GM23338 (cell line): Measurements from ENCODE around the gene MICAL2. TPM values are rescaled to one million over a fixed set of nuclear protein-coding genes. Genes with fewer than 3 reads are reported as not detected.

Experiments used
- ATAC-seq: fragments of 200-7000 bp; cut with Tn5 transposase; 3 replicates; pipeline ENCODE4 v1.9.1; 2020
- DNase-seq: peaks from one replicate; pipeline ENCODE4 v3.0.0-alpha.2; 2015; ENCODE audit warnings: low spot score
- H2AFZ ChIP-seq: fragments of 200-600 bp; sonication (generic); 2 replicates; pipeline ENCODE4 v1.8.0; 2016; ENCODE audit warnings: antibody characterized with exemption, mild to moderate bottlenecking, moderate library complexity
- H3F3A ChIP-seq: fragments of 200-600 bp; sonication (generic); replicated peaks from 2 replicates; pipeline ENCODE4 v1.8.0; 2017; ENCODE audit warnings: antibody characterized with exemption, mixed run types, low read depth
- H3K27ac ChIP-seq: fragments of 200-600 bp; sonication (generic); 2 replicates; pipeline ENCODE4 v1.6.1; 2016; ENCODE audit warnings: low read depth
- H3K27me3 ChIP-seq: fragments of 200-600 bp; sonication (generic); 2 replicates; pipeline ENCODE4 v1.8.0; 2016; ENCODE audit warnings: mild to moderate bottlenecking, mixed run types, moderate library complexity; ENCODE audit not compliant: insufficient read depth
- H3K36me3 ChIP-seq: fragments of 200-600 bp; sonication (generic); 2 replicates; pipeline ENCODE4 v1.8.0; 2016; ENCODE audit warnings: mild to moderate bottlenecking; ENCODE audit not compliant: insufficient read depth
- H3K4me1 ChIP-seq: fragments of 200-600 bp; sonication (generic); 2 replicates; pipeline ENCODE4 v1.8.0; 2016; ENCODE audit warnings: mild to moderate bottlenecking, moderate library complexity; ENCODE audit not compliant: insufficient read depth
- H3K4me2 ChIP-seq: fragments of 200-600 bp; sonication (generic); 2 replicates; pipeline ENCODE4 v1.7.1; 2017; ENCODE audit warnings: mixed run types
- H3K4me3 ChIP-seq: fragments of 200-600 bp; sonication (generic); 2 replicates; pipeline ENCODE4 v1.6.1; 2016; ENCODE audit warnings: mixed run types
- H3K79me2 ChIP-seq: fragments of 200-600 bp; sonication (generic); replicated peaks from 2 replicates; pipeline ENCODE4 v1.8.0; 2017; ENCODE audit warnings: mild to moderate bottlenecking; ENCODE audit not compliant: insufficient read depth
- H3K9me2 ChIP-seq: fragments of 200-600 bp; sonication (generic); 2 replicates; pipeline ENCODE4 v1.8.0; 2017; ENCODE audit not compliant: insufficient read depth
- H4K20me1 ChIP-seq: fragments of 200-600 bp; sonication (generic); replicated peaks from 2 replicates; pipeline ENCODE4 v1.8.0; 2017; ENCODE audit warnings: mild to moderate bottlenecking; ENCODE audit not compliant: insufficient read depth
- H3K27ac Mint-ChIP-seq: 2 replicates; pipeline ENCODE4 v1.8.0; 2020; ENCODE audit warnings: inconsistent platforms, mild to moderate bottlenecking, moderate library complexity, mixed read lengths
- H3K27me3 Mint-ChIP-seq: 3 replicates; pipeline ENCODE4 v1.8.0; 2022; ENCODE audit warnings: low read depth, mild to moderate bottlenecking, moderate library complexity, mixed read lengths, inconsistent platforms; ENCODE audit not compliant: insufficient read depth, poor library complexity
- H3K36me3 Mint-ChIP-seq: 3 replicates; pipeline ENCODE4 v1.8.0; 2021; ENCODE audit warnings: low read depth, mild to moderate bottlenecking, inconsistent platforms, moderate library complexity, mixed read lengths
- H3K4me1 Mint-ChIP-seq: 3 replicates; pipeline ENCODE4 v1.8.0; 2020; ENCODE audit warnings: mild to moderate bottlenecking, inconsistent platforms, mixed read lengths
- H3K4me3 Mint-ChIP-seq: 3 replicates; pipeline ENCODE4 v1.8.0; 2021; ENCODE audit warnings: moderate library complexity, mild to moderate bottlenecking, inconsistent platforms, mixed read lengths
- H3K9me3 Mint-ChIP-seq: 3 replicates; pipeline ENCODE4 v1.8.0; 2020; ENCODE audit warnings: moderate library complexity, mild to moderate bottlenecking, inconsistent platforms, mixed read lengths
- CREB1 ChIP-seq: fragments of 250-450 bp; sonication (Bioruptor Pico); IDR thresholded peaks from 2 replicates; pipeline ENCODE4 v1.5.0; 2020; ENCODE audit warnings: low read depth, mild to moderate bottlenecking, moderate library complexity
- CTCF ChIP-seq, 2 experiments: fragments of 200-600 bp in 1 of 2; sonication (generic) in 1 of 2; conservative IDR thresholded peaks; 2 replicates each; pipeline versions ENCODE4 v1.5.1 to v1.6.1; 2016 to 2017; ENCODE audit warnings: antibody characterized with exemption in 2 of 2, low read depth in 2 of 2, mild to moderate bottlenecking in 2 of 2, moderate library complexity in 1 of 2
- ETS1 ChIP-seq: IDR thresholded peaks from 2 replicates; pipeline ENCODE4 v1.6.1; 2016; ENCODE audit warnings: antibody characterized with exemption
- EZH2 ChIP-seq: fragments of 200-600 bp; sonication (generic); IDR thresholded peaks from one replicate; pipeline ENCODE4 v1.8.0; 2017; ENCODE audit warnings: antibody characterized with exemption, mild to moderate bottlenecking, low read depth; ENCODE audit not compliant: unreplicated experiment
- EZH2phosphoT487 ChIP-seq: fragments of 200-600 bp; sonication (generic); IDR thresholded peaks from one replicate; pipeline ENCODE4 v1.8.1; 2018; ENCODE audit warnings: antibody characterized with exemption; ENCODE audit not compliant: unreplicated experiment
- JUNB ChIP-seq: IDR thresholded peaks from one replicate; pipeline ENCODE4 v1.6.1; 2016; ENCODE audit warnings: antibody characterized with exemption; ENCODE audit not compliant: unreplicated experiment
- NANOG ChIP-seq: IDR thresholded peaks from 2 replicates; pipeline ENCODE4 v1.6.1; 2016; ENCODE audit warnings: antibody characterized with exemption, borderline replicate concordance
- POLR2AphosphoS5 ChIP-seq: IDR thresholded peaks from 2 replicates; pipeline ENCODE4 v1.6.1; 2016; ENCODE audit warnings: antibody characterized with exemption, low read depth
- REST ChIP-seq: IDR thresholded peaks from one replicate; pipeline ENCODE4 v1.6.1; 2018; ENCODE audit warnings: antibody characterized with exemption; ENCODE audit not compliant: unreplicated experiment
- STAT1 ChIP-seq: IDR thresholded peaks from one replicate; pipeline ENCODE4 v1.6.1; 2016; ENCODE audit warnings: antibody characterized with exemption; ENCODE audit not compliant: unreplicated experiment
- ZNF114 ChIP-seq: fragments of 250-450 bp; sonication (Bioruptor Pico); IDR thresholded peaks from 2 replicates; pipeline ENCODE4 v1.5.0; 2020; ENCODE audit warnings: mild to moderate bottlenecking, moderate library complexity
- ZNF331 ChIP-seq: fragments of 250-450 bp; sonication (Bioruptor Pico); IDR thresholded peaks from 2 replicates; pipeline ENCODE4 v1.5.0; 2020; ENCODE audit warnings: low read depth, mild to moderate bottlenecking, moderate library complexity
- ZNF462 ChIP-seq: fragments of 250-450 bp; sonication (Bioruptor Pico); IDR thresholded peaks from 2 replicates; pipeline ENCODE4 v1.5.0; 2020; ENCODE audit warnings: mild to moderate bottlenecking, moderate library complexity
- polyA plus RNA-seq: library from polyadenylated mRNA; unstranded; fragments of >200 nt; fragmentation: Nextera tagmentation; extraction: Ambion mirVana; gene quantifications from 2 replicates; pipeline ENCODE4 v1.2.1, GENCODE V29; 2016
- total RNA-seq: library from RNA; depleted of rRNA; stranded (reverse); fragments of >200 nt; shearing (Covaris generic); gene quantifications from 2 replicates; pipeline ENCODE4 v1.2.3, GENCODE V29; 2014

Gene MICAL2
- total and polyA plus RNA-seq, 2 experiments from 2014 or later, result 0.66 to 1.4 TPM

GRCh38 chr11:12188548-12189317, 78.3 kb downstream of the MICAL2 start:
- Histone ChIP-seq H3K4me2 (no peak overlapping the region), H4K20me1 (no peaks in the 10 kb centered on the region), H3K4me3 (no peak overlapping the region), H3K27me3 (no peaks in the 10 kb centered on the region), H3K79me2 (no peaks in the 10 kb centered on the region), H2AFZ (no peak overlapping the region), H3F3A (no peaks in the 10 kb centered on the region), H3K36me3 (no peaks in the 10 kb centered on the region), H3K27ac (no peak overlapping the region), H3K9me2 (no peaks in the 10 kb centered on the region), H3K4me1 (no peaks in the 10 kb centered on the region)
- Mint-ChIP-seq H3K36me3 (no peaks in the 10 kb centered on the region), H3K27me3 (peaks cover 5% of the 10 kb centered on the region), H3K27ac (no peak overlapping the region), H3K4me3 (no peak overlapping the region), H3K4me1 (no peaks in the 10 kb centered on the region; the same call in 2 of the 3 replicates), H3K9me3 (no peaks in the 10 kb centered on the region)
- no peak for ATAC-seq
- TF ChIP-seq ETS1 (no peak), EZH2phosphoT487 (no peak), ZNF114 (CRISPR knock-in tag) (no peak), ZNF462 (CRISPR knock-in tag) (no peak), REST (no peak), CTCF (conservative IDR thresholded peaks at IDR 0.05; ENCODE audit: low read depth in 2 of 2) (no peak), JUNB (no peak), CREB1 (no peak), EZH2 (no peak), STAT1 (no peak), NANOG (no peak), ZNF331 (CRISPR knock-in tag) (no peak), POLR2AphosphoS5 (no peak)
- no peak for DNase-seq
